Kidney (tissue), 14 donors: ENCODE results near the gene GINS3. TPM values are rescaled to one million over a fixed set of nuclear protein-coding genes. Genes with fewer than 3 reads are reported as not detected.
A peak's percentile ranks its signal among the peaks of the same experiment; 100 is the strongest.
"Not testable (repeated sequence)": the region's sequence is repeated elsewhere in the genome, so short reads cannot be mapped to it uniquely, and the experiment has no call there.

ENCODE experiments used
- DNase-seq, 5 donors: peaks; one replicate each; pipeline ENCODE4 v3.0.0-alpha.2; 2013 to 2020
- FAIRE-seq: peaks from 2 replicates; lab custom pipeline; 2012; peaks lifted over from hg19 to GRCh38; lab: Jason Lieb, UNC
- H3K27ac ChIP-seq, 2 donors: one replicate each; pipeline ENCODE4 v1.7.0; 2013; ENCODE audit warnings: low read depth in 2 of 2, low read length in 2 of 2, inconsistent platforms in 1 of 2
- H3K27me3 ChIP-seq: one replicate; pipeline ENCODE4 v1.7.1; 2013; ENCODE audit warnings: low read length, inconsistent platforms; ENCODE audit not compliant: control insufficient read depth, insufficient read depth
- H3K36me3 ChIP-seq, 3 donors: one replicate each; pipeline versions ENCODE4 v1.7.0 to v1.7.1; 2013; ENCODE audit warnings: low read length in 3 of 3, control low read depth in 1 of 3, inconsistent platforms in 1 of 3; ENCODE audit not compliant: insufficient read depth in 3 of 3, control insufficient read depth in 2 of 3
- H3K4me1 ChIP-seq, 3 donors: one replicate each; pipeline versions ENCODE4 v1.7.0 to v1.7.1; 2013; ENCODE audit warnings: low read length in 3 of 3, inconsistent platforms in 1 of 3, low read depth in 1 of 3; ENCODE audit not compliant: control insufficient read depth in 2 of 3, insufficient read depth in 2 of 3
- H3K4me3 ChIP-seq, 3 donors: one replicate each; pipeline versions ENCODE4 v1.7.0 to v1.8.1; 2013; ENCODE audit warnings: low read length in 3 of 3, control low read depth in 1 of 3, inconsistent platforms in 1 of 3
- H3K9ac ChIP-seq, 3 donors: one replicate each; pipeline versions ENCODE4 v1.7.0 to v1.7.1; 2013; ENCODE audit warnings: low read length in 3 of 3, control low read depth in 1 of 3, inconsistent platforms in 1 of 3
- H3K9me3 ChIP-seq, 3 donors: one replicate each; pipeline versions ENCODE4 v1.7.0 to v1.7.1; 2013; ENCODE audit warnings: low read length in 3 of 3, control low read depth in 1 of 3, inconsistent platforms in 1 of 3; ENCODE audit not compliant: control insufficient read depth in 2 of 3, insufficient read depth in 1 of 3
- intact Hi-C: fragments of 100-400 bp; cut with DNase I; formaldehyde crosslinking; loops from one replicate; pipeline ENCODE4 v1.11.1; 2022
- polyA plus RNA-seq: library from polyadenylated mRNA; stranded (reverse); fragments of 350-450 nt; fragmentation: Illumina TruSeq; extraction: RNeasy Lipid Tissue Mini Kit (QIAGEN cat#74804); gene quantifications from one replicate; pipeline ENCODE4 v1.2.3, GENCODE V29; 2014; ENCODE audit warnings: low read depth, low replicate concordance; ENCODE audit not compliant: insufficient read depth
- total RNA-seq: library from RNA; stranded (reverse); fragmentation: NEBNext Ultra II Directional; extraction: Animal tissue kit (Norgen Biotek cat#: 25700); gene quantifications from one replicate; pipeline ENCODE4 v1.2.1, GENCODE V29; 2021
- TF ChIP-seq, protein P1 (sequence below): IDR thresholded peaks from 3 replicates; pipeline ENCODE4 v1.5.1; 2012; ENCODE audit warnings: mild to moderate bottlenecking, moderate library complexity, borderline replicate concordance; ENCODE audit not compliant: insufficient read depth; ENCODE audit errors: extremely low read depth
- donor health status: control.
- donor health status: control.
- donor health status: control.
- donor health status: control.
- donor health status: control.
- donor health status: DM: yes; HTN: yes; CAD: no.
- donor health status: Normal renal cell carcinoma (clear cell type).

GINS3 gene
- total and polyA plus RNA-seq, 2 donors from 2014 or later: 2.4 to 2.6 TPM

DNA sequence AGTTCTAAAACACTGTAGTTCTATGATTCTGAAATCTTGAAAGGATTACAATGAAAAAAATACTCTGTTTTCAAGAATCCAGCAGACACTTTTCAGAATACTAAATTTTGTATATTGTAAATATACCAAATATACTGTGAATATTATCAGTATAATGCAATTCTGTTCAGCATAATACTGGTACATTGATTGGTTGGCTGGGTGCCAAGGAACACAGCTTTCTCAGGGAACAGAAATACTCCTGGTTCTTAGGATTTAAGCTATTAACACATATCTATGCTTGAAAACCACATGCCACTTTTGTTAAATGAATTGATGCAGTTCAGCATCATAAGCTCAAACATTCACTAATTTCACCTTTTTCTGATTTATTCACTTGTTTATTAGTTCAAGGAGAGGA lies 2.5 kb upstream of the GINS3 start:
- Histone ChIP-seq H3K9ac (no peak overlapping the region), H3K36me3 (no peaks in the 10 kb centered on the region), H3K4me1 (no peaks in the 10 kb centered on the region), H3K4me3 (no peak overlapping the region), H3K9me3 (no peaks in the 10 kb centered on the region), H3K27ac (no peak overlapping the region), H3K27me3 (peaks cover 2% of the 10 kb centered on the region)
- TF ChIP-seq, protein P1, sequence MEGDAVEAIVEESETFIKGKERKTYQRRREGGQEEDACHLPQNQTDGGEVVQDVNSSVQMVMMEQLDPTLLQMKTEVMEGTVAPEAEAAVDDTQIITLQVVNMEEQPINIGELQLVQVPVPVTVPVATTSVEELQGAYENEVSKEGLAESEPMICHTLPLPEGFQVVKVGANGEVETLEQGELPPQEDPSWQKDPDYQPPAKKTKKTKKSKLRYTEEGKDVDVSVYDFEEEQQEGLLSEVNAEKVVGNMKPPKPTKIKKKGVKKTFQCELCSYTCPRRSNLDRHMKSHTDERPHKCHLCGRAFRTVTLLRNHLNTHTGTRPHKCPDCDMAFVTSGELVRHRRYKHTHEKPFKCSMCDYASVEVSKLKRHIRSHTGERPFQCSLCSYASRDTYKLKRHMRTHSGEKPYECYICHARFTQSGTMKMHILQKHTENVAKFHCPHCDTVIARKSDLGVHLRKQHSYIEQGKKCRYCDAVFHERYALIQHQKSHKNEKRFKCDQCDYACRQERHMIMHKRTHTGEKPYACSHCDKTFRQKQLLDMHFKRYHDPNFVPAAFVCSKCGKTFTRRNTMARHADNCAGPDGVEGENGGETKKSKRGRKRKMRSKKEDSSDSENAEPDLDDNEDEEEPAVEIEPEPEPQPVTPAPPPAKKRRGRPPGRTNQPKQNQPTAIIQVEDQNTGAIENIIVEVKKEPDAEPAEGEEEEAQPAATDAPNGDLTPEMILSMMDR: no peak
- intact Hi-C loops: no loop called here
- FAIRE-seq (no peak), DNase-seq (no peak)

DNA sequence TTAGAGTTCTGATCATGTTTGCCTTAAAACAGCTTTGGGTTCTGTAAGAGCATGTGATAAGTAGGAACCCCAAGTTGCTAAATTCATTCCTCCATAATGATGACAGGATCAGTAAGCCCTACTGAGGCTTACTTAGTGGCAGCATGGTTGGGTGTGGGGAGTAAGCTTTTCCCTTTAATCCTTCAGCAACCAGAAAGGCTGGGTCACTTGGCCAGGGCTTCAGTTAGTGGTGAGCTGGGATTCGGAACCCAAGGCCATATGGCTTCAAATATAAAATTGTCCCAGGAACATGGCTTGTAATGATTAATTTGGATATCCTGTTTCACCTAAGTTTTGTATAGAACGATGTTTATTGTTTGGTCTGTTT lies 850 bp downstream of the GINS3 start:
- intact Hi-C loops: no loop called here
- H3K36me3 ChIP-seq: no peaks in the 10 kb centered on the region
- no peak overlapping the region for H3K27ac ChIP-seq
- H3K4me3 ChIP-seq: peak overlapping the region; percentile 94 to 97 (median 96)
- TF ChIP-seq, protein P1: no peak
- peak overlapping the region in 2 of 3 donors; percentile 35 to 69 for H3K9ac ChIP-seq
- H3K27me3 ChIP-seq: peaks cover 2% of the 10 kb centered on the region
- DNase-seq (peak in 1 of 5 donors; percentile 19), FAIRE-seq (no peak)
- no peaks in the 10 kb centered on the region for H3K9me3 ChIP-seq
- H3K4me1 ChIP-seq: no peaks in the 10 kb centered on the region

DNA sequence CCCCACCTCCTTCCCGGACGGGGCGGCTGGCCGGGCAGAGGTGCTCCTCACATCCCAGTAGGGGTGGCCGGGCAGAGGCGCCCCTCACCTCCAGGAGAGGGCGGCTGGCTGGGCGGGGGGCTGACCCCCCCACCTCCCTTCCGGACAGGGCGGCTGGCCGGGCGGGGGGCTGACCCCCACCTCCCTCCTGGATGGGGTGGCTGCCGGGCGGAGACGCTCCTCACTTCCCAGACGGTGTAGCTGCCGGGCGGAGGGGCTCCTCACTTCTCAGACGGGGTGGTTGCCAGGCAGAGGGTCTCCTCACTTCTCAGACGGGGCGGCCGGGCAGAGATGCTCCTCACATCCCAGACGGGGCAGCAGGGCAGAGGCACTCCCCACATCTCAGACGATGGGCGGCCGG lies 4.6 kb downstream of the GINS3 start:
- H3K9me3 ChIP-seq, H3K36me3 ChIP-seq, H3K27ac ChIP-seq, H3K9ac ChIP-seq, H3K4me3 ChIP-seq, DNase-seq, FAIRE-seq, H3K27me3 ChIP-seq, H3K4me1 ChIP-seq, intact Hi-C loops: not testable (repeated sequence)

DNA sequence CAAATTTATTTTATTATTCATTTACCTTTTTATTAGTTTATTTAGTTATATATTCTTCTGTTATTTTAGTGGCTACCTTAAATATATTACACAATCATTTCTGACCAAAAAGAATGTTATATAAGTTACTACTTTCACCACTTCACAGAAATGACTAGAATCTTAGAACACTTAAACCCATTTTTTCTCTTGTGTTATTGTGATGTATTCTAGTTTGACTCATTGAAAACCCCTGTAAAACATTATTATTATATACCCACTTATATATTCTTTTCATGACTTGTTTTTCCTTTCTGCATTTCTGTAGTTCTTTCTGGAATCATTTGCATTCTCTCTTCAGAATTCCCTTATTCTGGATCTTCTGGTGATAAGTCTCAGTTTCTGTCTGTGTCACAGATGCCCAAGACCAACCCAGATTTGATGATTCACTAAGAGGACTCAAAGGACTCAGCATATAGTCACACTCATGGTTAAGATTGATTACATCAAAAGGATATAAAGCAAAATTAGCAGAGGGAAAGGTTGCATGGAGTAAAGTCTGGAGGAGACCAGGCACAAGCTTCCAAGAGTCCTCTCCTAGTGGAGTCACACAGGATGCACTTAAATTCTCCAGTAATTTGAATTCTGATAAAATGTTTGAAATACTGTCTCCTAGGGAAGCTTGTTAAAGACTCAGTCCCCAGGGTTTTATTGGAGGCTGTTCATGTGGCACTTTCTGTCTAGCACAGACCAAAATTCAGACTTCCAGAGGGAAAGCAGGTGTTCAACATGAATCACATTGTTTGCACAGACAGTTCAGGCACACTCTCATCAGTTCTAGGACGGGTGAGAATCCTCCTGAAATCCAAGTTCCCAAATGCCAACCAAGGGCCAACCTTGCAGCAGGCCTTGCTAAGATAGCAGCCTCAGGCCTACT lies 7.7 kb downstream of the GINS3 start:
- no peak overlapping the region for H3K27ac ChIP-seq
- no peaks in the 10 kb centered on the region for H3K36me3 ChIP-seq
- no peaks in the 10 kb centered on the region for H3K9me3 ChIP-seq
- H3K4me3 ChIP-seq: no peak overlapping the region
- TF ChIP-seq, protein P1: no peak
- no peaks in the 10 kb centered on the region for H3K4me1 ChIP-seq
- intact Hi-C loops: no loop called here
- H3K9ac ChIP-seq: no peak overlapping the region
- DNase-seq (no peak), FAIRE-seq (no peak)
- H3K27me3 ChIP-seq: no peaks in the 10 kb centered on the region

DNA sequence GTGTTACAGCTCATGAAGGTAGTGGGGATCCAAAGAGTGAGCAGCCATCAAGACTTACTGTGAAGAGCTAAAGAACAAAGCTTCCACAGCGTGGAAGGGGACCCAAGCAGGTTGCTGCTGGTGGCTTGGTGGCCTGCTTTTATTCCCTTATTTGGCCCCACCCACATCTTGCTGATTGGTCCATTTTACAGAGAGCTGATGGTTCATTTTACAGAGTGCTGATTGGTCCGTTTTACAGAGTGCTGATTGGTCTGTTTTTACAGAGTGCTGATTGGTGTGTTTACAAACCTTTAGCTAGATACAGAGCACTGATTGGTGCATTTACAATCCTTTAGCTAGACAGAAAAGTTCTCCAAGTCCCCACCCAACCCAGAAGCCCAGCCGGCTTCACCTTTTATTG lies 9.0 kb downstream of the GINS3 start:
- H3K9me3 ChIP-seq, H3K36me3 ChIP-seq, H3K4me3 ChIP-seq, intact Hi-C loops, H3K9ac ChIP-seq, DNase-seq, H3K27ac ChIP-seq, H3K27me3 ChIP-seq, FAIRE-seq, H3K4me1 ChIP-seq: not testable (repeated sequence)
